ENCODE data around the gene C2orf76. TPM values are rescaled to one million over a fixed set of nuclear protein-coding genes. Genes with fewer than 3 reads are reported as not detected.

Gene C2orf76
- total RNA-seq, 2 experiments from 2014 or later: 15.4 to 17.7 TPM

- ChIA-PET POLR2A (interaction anchor here (0.7 to 1.4 kb wide), 2 partner anchors 12 to 105 kb away, joined by 5 to 10 read pairs; no protein-coding TSS in a partner anchor), CTCF (ENCODE audit: unreplicated experiment) (no interaction called here)
- no TSS peak for BruUV-seq (replicated peaks)
- Histone ChIP-seq H2AFZ (ENCODE audit: low read length) (no peak overlapping the region), H3K79me2 (ENCODE audit: insufficient read depth, low read depth, low read length) (no peaks in the 10 kb centered on the region), H3K36me3 (ENCODE audit: insufficient read depth, low read length) (no peaks in the 10 kb centered on the region), H3K9me2 (ENCODE audit: insufficient read depth, low read length) (no peaks in the 10 kb centered on the region), H3K9me3 (ENCODE audit: low read length) (no peaks in the 10 kb centered on the region), H3K4me3 (ENCODE audit: low read depth, low read length, poor library complexity, severe bottlenecking) (no peak overlapping the region), H3K27ac (ENCODE audit: low read depth, low read length, poor library complexity, severe bottlenecking) (no peak overlapping the region), H4K20me1 (ENCODE audit: insufficient read depth, low read length) (no peaks in the 10 kb centered on the region), H3K4me1 (ENCODE audit: insufficient read depth, low read length, poor library complexity, severe bottlenecking) (no peaks in the 10 kb centered on the region), H3K4me2 (ENCODE audit: low read length) (no peak overlapping the region)
- TF ChIP-seq, protein P1, sequence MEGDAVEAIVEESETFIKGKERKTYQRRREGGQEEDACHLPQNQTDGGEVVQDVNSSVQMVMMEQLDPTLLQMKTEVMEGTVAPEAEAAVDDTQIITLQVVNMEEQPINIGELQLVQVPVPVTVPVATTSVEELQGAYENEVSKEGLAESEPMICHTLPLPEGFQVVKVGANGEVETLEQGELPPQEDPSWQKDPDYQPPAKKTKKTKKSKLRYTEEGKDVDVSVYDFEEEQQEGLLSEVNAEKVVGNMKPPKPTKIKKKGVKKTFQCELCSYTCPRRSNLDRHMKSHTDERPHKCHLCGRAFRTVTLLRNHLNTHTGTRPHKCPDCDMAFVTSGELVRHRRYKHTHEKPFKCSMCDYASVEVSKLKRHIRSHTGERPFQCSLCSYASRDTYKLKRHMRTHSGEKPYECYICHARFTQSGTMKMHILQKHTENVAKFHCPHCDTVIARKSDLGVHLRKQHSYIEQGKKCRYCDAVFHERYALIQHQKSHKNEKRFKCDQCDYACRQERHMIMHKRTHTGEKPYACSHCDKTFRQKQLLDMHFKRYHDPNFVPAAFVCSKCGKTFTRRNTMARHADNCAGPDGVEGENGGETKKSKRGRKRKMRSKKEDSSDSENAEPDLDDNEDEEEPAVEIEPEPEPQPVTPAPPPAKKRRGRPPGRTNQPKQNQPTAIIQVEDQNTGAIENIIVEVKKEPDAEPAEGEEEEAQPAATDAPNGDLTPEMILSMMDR (conservative IDR thresholded peaks at IDR 0.05; ENCODE audit: low read length): no peak
- no peak for TF ChIP-seq EZH2phosphoT487 (IDR thresholded peaks at IDR 0.05; ENCODE audit: borderline replicate concordance, low read depth, low read length)
- intact Hi-C loops (cut with micrococcal nuclease; ENCODE audit: unreplicated experiment): no loop called here
- no peak for DNase-seq (ENCODE audit: low spot score)
Measured at GRCh38 chr2:119324685-119325270, 41.9 kb downstream of the C2orf76 start.

- Histone ChIP-seq H3K9me2 (ENCODE audit: insufficient read depth, low read length) (no peaks in the 10 kb centered on the region), H3K9me3 (ENCODE audit: low read length) (no peaks in the 10 kb centered on the region), H3K79me2 (ENCODE audit: insufficient read depth, low read depth, low read length) (no peaks in the 10 kb centered on the region), H2AFZ (ENCODE audit: low read length) (no peak overlapping the region), H3K36me3 (ENCODE audit: insufficient read depth, low read length) (no peaks in the 10 kb centered on the region), H3K27ac (ENCODE audit: low read depth, low read length, poor library complexity, severe bottlenecking) (no peak overlapping the region), H3K4me1 (ENCODE audit: insufficient read depth, low read length, poor library complexity, severe bottlenecking) (peaks cover 2% of the 10 kb centered on the region), H3K4me3 (ENCODE audit: low read depth, low read length, poor library complexity, severe bottlenecking) (no peak overlapping the region), H3K4me2 (ENCODE audit: low read length) (no peak overlapping the region), H4K20me1 (ENCODE audit: insufficient read depth, low read length) (no peaks in the 10 kb centered on the region)
- no TSS peak for BruUV-seq (replicated peaks)
- ChIA-PET CTCF (ENCODE audit: unreplicated experiment) (no interaction called here), POLR2A (no interaction called here)
- TF ChIP-seq EZH2phosphoT487 (IDR thresholded peaks at IDR 0.05; ENCODE audit: borderline replicate concordance, low read depth, low read length): no peak
- TF ChIP-seq, protein P1 (conservative IDR thresholded peaks at IDR 0.05; ENCODE audit: low read length): no peak
- intact Hi-C loops (cut with micrococcal nuclease; ENCODE audit: unreplicated experiment): no loop called here
- DNase-seq (ENCODE audit: low spot score): no peak
Measured at GRCh38 chr2:119323459-119323858, 43.2 kb downstream of the C2orf76 start.

GRCh38 chr2:119319593-119319992 lies 47.0 kb downstream of the C2orf76 start:
- Histone ChIP-seq H3K36me3 (ENCODE audit: insufficient read depth, low read length) (peaks cover 4% of the 10 kb centered on the region; the same call in 1 of the 2 replicates), H3K4me2 (ENCODE audit: low read length) (no peak overlapping the region), H3K9me2 (ENCODE audit: insufficient read depth, low read length) (no peaks in the 10 kb centered on the region), H3K4me1 (ENCODE audit: insufficient read depth, low read length, poor library complexity, severe bottlenecking) (peaks cover 4% of the 10 kb centered on the region), H4K20me1 (ENCODE audit: insufficient read depth, low read length) (no peaks in the 10 kb centered on the region), H3K9me3 (ENCODE audit: low read length) (peaks cover 3% of the 10 kb centered on the region; the same call in 1 of the 2 replicates), H3K27ac (ENCODE audit: low read depth, low read length, poor library complexity, severe bottlenecking) (no peak overlapping the region), H3K4me3 (ENCODE audit: low read depth, low read length, poor library complexity, severe bottlenecking) (no peak overlapping the region), H2AFZ (ENCODE audit: low read length) (no peak overlapping the region), H3K79me2 (ENCODE audit: insufficient read depth, low read depth, low read length) (no peaks in the 10 kb centered on the region)
- CTCF ChIA-PET (ENCODE audit: unreplicated experiment): no interaction called here
- no TSS peak for BruUV-seq (replicated peaks)
- no peak for DNase-seq (ENCODE audit: low spot score)
- TF ChIP-seq EZH2phosphoT487 (IDR thresholded peaks at IDR 0.05; ENCODE audit: borderline replicate concordance, low read depth, low read length): no peak
- TF ChIP-seq, protein P1 (conservative IDR thresholded peaks at IDR 0.05; ENCODE audit: low read length): no peak
- POLR2A ChIA-PET: interaction anchor here (0.5 to 1.8 kb wide), 6 partner anchors 8 to 68 kb away, joined by 3 to 6 read pairs (median 4); no protein-coding TSS in a partner anchor
- intact Hi-C loops (cut with micrococcal nuclease; ENCODE audit: unreplicated experiment): loop anchor here (10.0 kb wide), 1 partner anchor 1265 kb away; no protein-coding TSS in a partner anchor
